ENCODE measurements around the gene MRPL50. TPM values are rescaled to one million over a fixed set of nuclear protein-coding genes. Genes with fewer than 3 reads are reported as not detected.

MRPL50 gene
- total RNA-seq, 1 experiment from 2014 or later, result 11.3 TPM

- H3K27me3 ChIP-seq (replicated peaks), result peaks cover 18% of the 10 kb centered on the region; the same call in 1 of the 2 replicates
- no peaks in the 10 kb centered on the region for H3K4me1 ChIP-seq (replicated peaks)
- no peaks in the 10 kb centered on the region for H3K9me3 ChIP-seq (replicated peaks)
- no peak overlapping the region for H3K4me3 ChIP-seq
- H3K36me3 ChIP-seq, result no peaks in the 10 kb centered on the region
- DNase-seq (ENCODE audit: low read depth in 1 of 2, low spot score in 2 of 2), result no peak
- no peak overlapping the region for H3K27ac ChIP-seq
Measured at GRCh38 chr9:101432171-101432570, 33.8 kb upstream of the MRPL50 start.

- Histone ChIP-seq H3K4me1 (replicated peaks) (no peaks in the 10 kb centered on the region), H3K27ac (no peak overlapping the region), H3K27me3 (replicated peaks) (peaks cover 6% of the 10 kb centered on the region; the same call in 1 of the 2 replicates), H3K36me3 (no peaks in the 10 kb centered on the region), H3K4me3 (no peak overlapping the region), H3K9me3 (replicated peaks) (no peaks in the 10 kb centered on the region)
- DNase-seq (ENCODE audit: low read depth in 1 of 2, low spot score in 2 of 2), result no peak
Measured at GRCh38 chr9:101429736-101430135, 31.3 kb upstream of the MRPL50 start.

GRCh38 chr9:101428909-101429308, 30.5 kb upstream of the MRPL50 start:
- Histone ChIP-seq H3K4me1 (replicated peaks) (no peaks in the 10 kb centered on the region), H3K36me3 (no peaks in the 10 kb centered on the region), H3K27ac (no peak overlapping the region), H3K9me3 (replicated peaks) (no peaks in the 10 kb centered on the region), H3K27me3 (replicated peaks) (peaks cover 6% of the 10 kb centered on the region; the same call in 1 of the 2 replicates), H3K4me3 (no peak overlapping the region)
- no peak for DNase-seq (ENCODE audit: low read depth in 1 of 2, low spot score in 2 of 2)

- H3K36me3 ChIP-seq, result no peaks in the 10 kb centered on the region
- no peak overlapping the region for H3K4me3 ChIP-seq
- H3K9me3 ChIP-seq (replicated peaks), result no peaks in the 10 kb centered on the region
- peaks cover 6% of the 10 kb centered on the region; the same call in 1 of the 2 replicates for H3K27me3 ChIP-seq (replicated peaks)
- H3K27ac ChIP-seq, result no peak overlapping the region
- no peak for DNase-seq (ENCODE audit: low read depth in 1 of 2, low spot score in 2 of 2)
- H3K4me1 ChIP-seq (replicated peaks), result no peaks in the 10 kb centered on the region
Measured at GRCh38 chr9:101427957-101428655, 29.7 kb upstream of the MRPL50 start.

- H3K27me3 ChIP-seq (replicated peaks), result peaks cover 6% of the 10 kb centered on the region; the same call in 1 of the 2 replicates
- no peak overlapping the region for H3K27ac ChIP-seq
- H3K9me3 ChIP-seq (replicated peaks), result no peaks in the 10 kb centered on the region
- no peaks in the 10 kb centered on the region for H3K36me3 ChIP-seq
- DNase-seq (ENCODE audit: low read depth in 1 of 2, low spot score in 2 of 2), result no peak
- H3K4me1 ChIP-seq (replicated peaks), result no peaks in the 10 kb centered on the region
- no peak overlapping the region for H3K4me3 ChIP-seq
Measured at GRCh38 chr9:101427358-101427757, 28.9 kb upstream of the MRPL50 start.

- no peaks in the 10 kb centered on the region for H3K36me3 ChIP-seq
- no peak for DNase-seq (ENCODE audit: low read depth in 1 of 2, low spot score in 2 of 2)
- no peaks in the 10 kb centered on the region; the same call in 1 of the 2 replicates for H3K27me3 ChIP-seq (replicated peaks)
- no peak overlapping the region for H3K4me3 ChIP-seq
- no peaks in the 10 kb centered on the region for H3K9me3 ChIP-seq (replicated peaks)
- no peaks in the 10 kb centered on the region; the same call in 1 of the 2 replicates for H3K4me1 ChIP-seq (replicated peaks)
- H3K27ac ChIP-seq, result no peak overlapping the region
Measured at GRCh38 chr9:101421653-101422065, 23.2 kb upstream of the MRPL50 start.

GRCh38 chr9:101419863-101420262, 21.4 kb upstream of the MRPL50 start:
- Histone ChIP-seq H3K36me3 (no peaks in the 10 kb centered on the region), H3K27ac (no peak overlapping the region), H3K27me3 (replicated peaks) (no peaks in the 10 kb centered on the region), H3K4me1 (replicated peaks) (no peaks in the 10 kb centered on the region; the same call in 1 of the 2 replicates), H3K9me3 (replicated peaks) (no peaks in the 10 kb centered on the region), H3K4me3 (no peak overlapping the region)
- DNase-seq (ENCODE audit: low read depth in 1 of 2, low spot score in 2 of 2), result no peak

- no peaks in the 10 kb centered on the region for H3K9me3 ChIP-seq (replicated peaks)
Measured at GRCh38 chr9:101418518-101419430, 20.4 kb upstream of the MRPL50 start.

GRCh38 chr9:101417977-101418376, 19.6 kb upstream of the MRPL50 start:
- DNase-seq (ENCODE audit: low read depth in 1 of 2, low spot score in 2 of 2), result no peak
- Histone ChIP-seq H3K27ac (no peak overlapping the region), H3K4me3 (no peak overlapping the region), H3K36me3 (peaks cover 7% of the 10 kb centered on the region; the same call in 1 of the 2 replicates), H3K27me3 (replicated peaks) (no peaks in the 10 kb centered on the region), H3K9me3 (replicated peaks) (no peaks in the 10 kb centered on the region), H3K4me1 (replicated peaks) (no peaks in the 10 kb centered on the region; the same call in 1 of the 2 replicates)

More at GRCh38 chr9:101418518-101419430, 20.4 kb upstream of the MRPL50 start:
- DNase-seq (ENCODE audit: low read depth in 1 of 2, low spot score in 2 of 2), result no peak
- Histone ChIP-seq H3K27ac (no peak overlapping the region), H3K4me1 (replicated peaks) (no peaks in the 10 kb centered on the region; the same call in 1 of the 2 replicates), H3K36me3 (no peaks in the 10 kb centered on the region), H3K4me3 (no peak overlapping the region), H3K27me3 (replicated peaks) (no peaks in the 10 kb centered on the region)

GRCh38 chr9:101417389-101417788, 19.0 kb upstream of the MRPL50 start:
- H3K4me3 ChIP-seq, result no peak overlapping the region
- no peaks in the 10 kb centered on the region for H3K9me3 ChIP-seq (replicated peaks)
- peaks cover 8% of the 10 kb centered on the region; the same call in 1 of the 2 replicates for H3K36me3 ChIP-seq
- H3K27ac ChIP-seq, result no peak overlapping the region
- no peaks in the 10 kb centered on the region; the same call in 1 of the 2 replicates for H3K4me1 ChIP-seq (replicated peaks)
- H3K27me3 ChIP-seq (replicated peaks), result no peaks in the 10 kb centered on the region
- no peak for DNase-seq (ENCODE audit: low read depth in 1 of 2, low spot score in 2 of 2)

- H3K27ac ChIP-seq, result no peak overlapping the region
- H3K4me1 ChIP-seq (replicated peaks), result no peaks in the 10 kb centered on the region; the same call in 1 of the 2 replicates
- no peak for DNase-seq (ENCODE audit: low read depth in 1 of 2, low spot score in 2 of 2)
- H3K36me3 ChIP-seq, result peaks cover 8% of the 10 kb centered on the region; the same call in 1 of the 2 replicates
- no peaks in the 10 kb centered on the region for H3K27me3 ChIP-seq (replicated peaks)
- no peaks in the 10 kb centered on the region; the same call in 1 of the 2 replicates for H3K9me3 ChIP-seq (replicated peaks)
- H3K4me3 ChIP-seq, result no peak overlapping the region
Measured at GRCh38 chr9:101415578-101415977, 17.2 kb upstream of the MRPL50 start.

- Histone ChIP-seq H3K27me3 (replicated peaks) (no peaks in the 10 kb centered on the region), H3K4me1 (replicated peaks) (no peaks in the 10 kb centered on the region; the same call in 1 of the 2 replicates), H3K9me3 (replicated peaks) (peaks cover 5% of the 10 kb centered on the region), H3K4me3 (no peak overlapping the region), H3K27ac (no peak overlapping the region), H3K36me3 (peaks cover 15% of the 10 kb centered on the region)
- DNase-seq (ENCODE audit: low read depth in 1 of 2, low spot score in 2 of 2), result no peak
Measured at GRCh38 chr9:101414839-101415238, 16.4 kb upstream of the MRPL50 start.

GRCh38 chr9:101409079-101409477, 10.7 kb upstream of the MRPL50 start:
- no peak for DNase-seq (ENCODE audit: low read depth in 1 of 2, low spot score in 2 of 2)
- Histone ChIP-seq H3K4me1 (replicated peaks) (no peaks in the 10 kb centered on the region), H3K9me3 (replicated peaks) (peaks cover 32% of the 10 kb centered on the region)

More at GRCh38 chr9:101409079-101409477, 10.7 kb upstream of the MRPL50 start:
- Histone ChIP-seq H3K27me3 (replicated peaks) (no peaks in the 10 kb centered on the region), H3K36me3 (peaks cover 73% of the 10 kb centered on the region), H3K4me3 (no peak overlapping the region), H3K27ac (no peak overlapping the region)
